Thyroid gland (tissue), 4 donors: Measurements from ENCODE around the gene EHD4. TPM values are rescaled to one million over a fixed set of nuclear protein-coding genes. Genes with fewer than 3 reads are reported as not detected.

Source experiments
- DNase-seq, 2 donors: peaks; one replicate each; pipeline ENCODE4 v3.0.0-alpha.2; 2019
- H3K27ac ChIP-seq, 3 donors: fragments of 200-600 bp; sonication (generic); 1 replicate in 2 of 3; 2 replicates in 1 of 3; pipeline ENCODE4 v1.5.1; 2016 to 2019; ENCODE audit warnings: mild to moderate bottlenecking in 1 of 3, moderate library complexity in 1 of 3
- H3K27me3 ChIP-seq: fragments of 200-600 bp; sonication (generic); one replicate; pipeline ENCODE4 v1.5.1; 2019
- H3K36me3 ChIP-seq, 2 donors: fragments of 200-600 bp; sonication (generic); one replicate each; pipeline ENCODE4 v1.5.1; 2016 to 2019
- H3K4me1 ChIP-seq, 2 donors: fragments of 200-600 bp; sonication (generic); one replicate each; pipeline ENCODE4 v1.5.1; 2017 to 2019
- H3K4me3 ChIP-seq, 3 donors: fragments of 200-600 bp; sonication (generic); replicated peaks in 1 of 3; 1 replicate in 2 of 3; 2 replicates in 1 of 3; pipeline ENCODE4 v1.5.1; 2016; ENCODE audit warnings: mild to moderate bottlenecking in 1 of 3
- H3K9me3 ChIP-seq: fragments of 200-600 bp; sonication (generic); one replicate; pipeline ENCODE4 v1.5.1; 2017
- CTCF ChIP-seq, 6 experiments: fragments of 200-600 bp in 3 of 6; fragments of 450-650 bp in 3 of 6; sonication (generic) in 3 of 6; IDR thresholded peaks; one replicate each; pipeline ENCODE4 v1.5.1; 2016 to 2019; ENCODE audit warnings: antibody characterized with exemption in 6 of 6, mild to moderate bottlenecking in 2 of 6, inconsistent platforms in 1 of 6, moderate library complexity in 1 of 6
- POLR2A ChIP-seq, 2 donors: fragments of 450-650 bp; IDR thresholded peaks; one replicate each; pipeline ENCODE4 v1.6.1; 2017; ENCODE audit warnings: antibody characterized with exemption in 2 of 2, mild to moderate bottlenecking in 2 of 2, moderate library complexity in 1 of 2
- whole genome bisulfite sequencing, 2 donors: methylation state at CpG; one replicate each; pipeline ENCODE4 v1.1.5; 2017; 5-methylcytosine and 5-hydroxymethylcytosine counted together
- intact Hi-C: fragments of 100-400 bp; cut with DNase I; formaldehyde crosslinking; loops from one replicate; pipeline ENCODE4 v1.15.1; 2023
- total RNA-seq, 4 donors: library from RNA; depleted of rRNA; stranded (reverse); fragments of >200 nt; gene quantifications; one replicate each; pipeline ENCODE4 v1.2.3, GENCODE V29; 2016

EHD4 gene
- total RNA-seq, 4 donors from 2014 or later: 29.7 to 66.7 (median 37.9) TPM

- peaks cover 10 to 27% of the 10 kb centered on the region in 2 donors for H3K4me1 ChIP-seq
- no peak for DNase-seq
- no peak overlapping the region for H3K4me3 ChIP-seq
- no peak for TF ChIP-seq POLR2A (IDR thresholded peaks at IDR 0.05)
- TF ChIP-seq CTCF (IDR thresholded peaks at IDR 0.05): no peak
- intact Hi-C loops: no loop called here
- H3K9me3 ChIP-seq: no peaks in the 10 kb centered on the region
- no peak overlapping the region for H3K27ac ChIP-seq
- 90 to 98% methylated on average over 7 to 8 of the region's 15 CpGs for WGBS, 2 donors
- H3K36me3 ChIP-seq: no peaks in the 10 kb centered on the region
- H3K27me3 ChIP-seq: no peaks in the 10 kb centered on the region
Measured at GRCh38 chr15:41858756-41859155, 113.6 kb downstream of the EHD4 start.

GRCh38 chr15:41857316-41857715 is 115.0 kb downstream of the EHD4 start:
- DNase-seq: peak; percentile 64 to 71
- intact Hi-C loops: no loop called here
- 60 to 70% methylated on average over 1 to 7 of the region's 9 CpGs for WGBS, 2 donors
- peaks cover 10 to 27% of the 10 kb centered on the region in 2 donors for H3K4me1 ChIP-seq
- H3K27ac ChIP-seq: no peak overlapping the region
- H3K36me3 ChIP-seq: no peaks in the 10 kb centered on the region
- H3K9me3 ChIP-seq: no peaks in the 10 kb centered on the region
- no peak overlapping the region for H3K4me3 ChIP-seq
- no peaks in the 10 kb centered on the region for H3K27me3 ChIP-seq
- TF ChIP-seq POLR2A (IDR thresholded peaks at IDR 0.05) (no peak), CTCF (IDR thresholded peaks at IDR 0.05) (no peak)

GRCh38 chr15:41856716-41857115 is 115.6 kb downstream of the EHD4 start:
- intact Hi-C loops: no loop called here
- H3K27me3 ChIP-seq: no peaks in the 10 kb centered on the region
- 93 to 94% methylated on average over 7 to 11 of the region's 12 CpGs for WGBS, 2 donors
- peaks cover 10 to 31% of the 10 kb centered on the region in 2 donors for H3K4me1 ChIP-seq
- no peak overlapping the region for H3K4me3 ChIP-seq
- no peak for TF ChIP-seq CTCF (IDR thresholded peaks at IDR 0.05)
- TF ChIP-seq POLR2A (IDR thresholded peaks at IDR 0.05): no peak
- no peak for DNase-seq
- no peak overlapping the region for H3K27ac ChIP-seq
- H3K36me3 ChIP-seq: no peaks in the 10 kb centered on the region
- no peaks in the 10 kb centered on the region for H3K9me3 ChIP-seq

GRCh38 chr15:41856262-41856661 is 116.1 kb downstream of the EHD4 start:
- Histone ChIP-seq H3K9me3 (no peaks in the 10 kb centered on the region), H3K27ac (peak overlapping the region in 1 of 3 donors; percentile 7), H3K36me3 (no peaks in the 10 kb centered on the region), H3K4me3 (no peak overlapping the region), H3K27me3 (no peaks in the 10 kb centered on the region), H3K4me1 (peaks cover 11 to 35% of the 10 kb centered on the region in 2 donors)
- no peak for TF ChIP-seq CTCF (IDR thresholded peaks at IDR 0.05)
- no peak for TF ChIP-seq POLR2A (IDR thresholded peaks at IDR 0.05)
- 93 to 97% methylated on average over 4 to 13 of the region's 17 CpGs for WGBS, 2 donors
- no peak for DNase-seq
- intact Hi-C loops: no loop called here

GRCh38 chr15:41855261-41855961 is 116.9 kb downstream of the EHD4 start:
- H3K9me3 ChIP-seq: no peaks in the 10 kb centered on the region
- no peak overlapping the region for H3K27ac ChIP-seq
- 55 to 66% methylated on average over 21 to 27 of the region's 30 CpGs for WGBS, 2 donors
- TF ChIP-seq POLR2A (IDR thresholded peaks at IDR 0.05) (no peak), CTCF (IDR thresholded peaks at IDR 0.05) (no peak)
- intact Hi-C loops: no loop called here
- peaks cover 14 to 41% of the 10 kb centered on the region in 2 donors for H3K4me1 ChIP-seq
- H3K36me3 ChIP-seq: no peaks in the 10 kb centered on the region
- peak; percentile 84 to 90 for DNase-seq
- H3K27me3 ChIP-seq: no peaks in the 10 kb centered on the region
- H3K4me3 ChIP-seq: no peak overlapping the region
